Measurements from ENCODE around the gene GNAQ. TPM values are rescaled to one million over a fixed set of nuclear protein-coding genes. Genes with fewer than 3 reads are reported as not detected.

The GNAQ gene
- total and polyA plus RNA-seq, 2 of the 4 experiments (the other 2 are of a cell fraction): 23.1 to 50.7 TPM

DNA sequence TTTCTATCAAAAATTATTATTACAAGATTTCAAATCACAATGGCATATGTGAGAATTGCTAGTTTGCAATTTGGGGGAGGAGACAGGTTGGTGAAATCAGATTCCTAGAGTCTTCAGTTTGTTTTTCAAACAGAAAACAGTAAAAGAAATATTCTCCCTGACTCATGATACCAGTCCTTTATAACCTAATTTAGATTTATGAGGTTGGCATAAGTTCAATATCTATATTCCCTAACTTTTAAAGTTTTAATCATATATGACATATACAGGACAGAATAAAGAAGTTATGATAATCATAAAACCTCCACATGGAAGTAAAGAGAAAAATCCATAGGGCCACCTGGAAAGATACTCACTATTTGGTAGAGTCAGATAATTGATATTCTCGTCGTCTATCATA, 216.4 kb downstream of the GNAQ start:
- no CpG with 5 or more reads among the region's 2 CpGs for WGBS, 2 experiments (ENCODE audit: extremely low coverage in 2 of 2, insufficient read length in 1 of 2)
- H3K14ac ChIP-seq (replicated peaks; ENCODE audit: low read depth, low read length): no peak overlapping the region
- dilution Hi-C loops (cut with HindIII; ENCODE audit: low sequenced_read_pairs, unreplicated experiment) (no loop called here), in situ Hi-C loops (cut with MboI; ENCODE audit: low sequenced_read_pairs) (no loop called here), intact Hi-C loops (cut with micrococcal nuclease) (no loop called here)
- no peak overlapping the region for H3K4ac ChIP-seq (ENCODE audit: low read depth, low read length)
- H3K4me3 ChIP-seq (ENCODE audit: insufficient read depth, low read depth, low read length): no peak overlapping the region
- no peak overlapping the region for H4K91ac ChIP-seq (ENCODE audit: insufficient read depth, low read depth, low read length)
- DNase-seq: no peak
- H4K8ac ChIP-seq (ENCODE audit: low read depth in 2 of 2, low read length in 2 of 2): no peak overlapping the region
- H3K18ac ChIP-seq (ENCODE audit: low read depth, low read length): no peak overlapping the region
- BruUV-seq (replicated peaks): no TSS peak
- no peaks in the 10 kb centered on the region for H4K20me1 ChIP-seq (ENCODE audit: insufficient read depth, low read length)
- H3K4me2 ChIP-seq (ENCODE audit: low read depth, low read length): no peak overlapping the region
- no peak for TF ChIP-seq RFX5 (IDR thresholded peaks at IDR 0.05; ENCODE audit: low read depth, low read length)
- TF ChIP-seq SMC3 (IDR thresholded peaks at IDR 0.05; ENCODE audit: low read depth, low read length): no peak
- TF ChIP-seq POLR2A (IDR thresholded peaks at IDR 0.05; ENCODE audit: low read depth, low read length): no peak
- no peak for TF ChIP-seq MAZ (IDR thresholded peaks at IDR 0.05; ENCODE audit: borderline replicate concordance, low read depth, low read length)
- no peak for TF ChIP-seq CHD1 (IDR thresholded peaks at IDR 0.05; ENCODE audit: low read depth, low read length)
- no peak for TF ChIP-seq MXI1 (IDR thresholded peaks at IDR 0.05; ENCODE audit: borderline replicate concordance, low read depth, low read length)
- TF ChIP-seq MAFK (IDR thresholded peaks at IDR 0.05; ENCODE audit: low read depth, low read length): no peak
- TF ChIP-seq, protein P1, sequence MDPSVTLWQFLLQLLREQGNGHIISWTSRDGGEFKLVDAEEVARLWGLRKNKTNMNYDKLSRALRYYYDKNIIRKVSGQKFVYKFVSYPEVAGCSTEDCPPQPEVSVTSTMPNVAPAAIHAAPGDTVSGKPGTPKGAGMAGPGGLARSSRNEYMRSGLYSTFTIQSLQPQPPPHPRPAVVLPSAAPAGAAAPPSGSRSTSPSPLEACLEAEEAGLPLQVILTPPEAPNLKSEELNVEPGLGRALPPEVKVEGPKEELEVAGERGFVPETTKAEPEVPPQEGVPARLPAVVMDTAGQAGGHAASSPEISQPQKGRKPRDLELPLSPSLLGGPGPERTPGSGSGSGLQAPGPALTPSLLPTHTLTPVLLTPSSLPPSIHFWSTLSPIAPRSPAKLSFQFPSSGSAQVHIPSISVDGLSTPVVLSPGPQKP (IDR thresholded peaks at IDR 0.05; ENCODE audit: borderline replicate concordance, low read depth, low read length): no peak
- H4K5ac ChIP-seq (ENCODE audit: low read depth, low read length): no peak overlapping the region
- no peak overlapping the region for H2BK15ac ChIP-seq (ENCODE audit: low read depth, low read length)
- H2BK20ac ChIP-seq (ENCODE audit: low read depth, low read length): no peak overlapping the region
- H2AFZ ChIP-seq (replicated peaks; ENCODE audit: low read length, poor library complexity): no peak overlapping the region
- H2AK5ac ChIP-seq (ENCODE audit: low read depth, low read length): no peak overlapping the region
- H3K36me3 ChIP-seq (ENCODE audit: control insufficient read depth, insufficient read depth, low read length): peaks cover 9% of the 10 kb centered on the region
- H2BK5ac ChIP-seq (ENCODE audit: low read depth, low read length, poor library complexity, severe bottlenecking): no peak overlapping the region
- no peak overlapping the region for H3K23ac ChIP-seq (ENCODE audit: low read depth, low read length)
- H2AK9ac ChIP-seq (replicated peaks; ENCODE audit: low read depth, low read length, poor library complexity): no peak overlapping the region
- no peaks in the 10 kb centered on the region for H3K4me1 ChIP-seq (ENCODE audit: control insufficient read depth, insufficient read depth, low read length)
- no peaks in the 10 kb centered on the region for H3K9me3 ChIP-seq (ENCODE audit: control insufficient read depth, insufficient read depth, low read length)
- H3K79me1 ChIP-seq (ENCODE audit: low read depth in 1 of 2, low read length in 2 of 2): peaks cover 12 to 21% of the 10 kb centered on the region in 2 experiments
- peaks cover 7% of the 10 kb centered on the region; the same call in 1 of the 2 replicates for H3K9me1 ChIP-seq (ENCODE audit: insufficient read depth, low read length)
- no peak overlapping the region for H2BK120ac ChIP-seq (ENCODE audit: low read depth, low read length)
- ChIA-PET POLR2A (ENCODE audit: unreplicated experiment) (no interaction called here), CTCF (no interaction called here)
- H3K56ac ChIP-seq (ENCODE audit: extremely low read depth, insufficient read depth, low read length): no peak overlapping the region
- ATAC-seq (ENCODE audit: low read depth): no peak
- no peak overlapping the region for H3K27ac ChIP-seq (ENCODE audit: insufficient read depth, low read length)
- no peak overlapping the region for H3K9ac ChIP-seq (ENCODE audit: low read depth, low read length)
- H3K27me3 ChIP-seq (ENCODE audit: control insufficient read depth, insufficient read depth, low read length): no peaks in the 10 kb centered on the region

Data from IMR-90 (cell line).